Kidney (tissue), 14 donors: ENCODE data around the gene TNPO2. TPM values are rescaled to one million over a fixed set of nuclear protein-coding genes. Genes with fewer than 3 reads are reported as not detected.
A peak's percentile ranks its signal among the peaks of the same experiment; 100 is the strongest.
"Not testable (repeated sequence)": the region's sequence is repeated elsewhere in the genome, so short reads cannot be mapped to it uniquely, and the experiment has no call there.

Experiments
- DNase-seq, 5 donors: peaks; one replicate each; pipeline ENCODE4 v3.0.0-alpha.2; 2013 to 2020
- FAIRE-seq: peaks from 2 replicates; lab custom pipeline; 2012; peaks lifted over from hg19 to GRCh38; lab: Jason Lieb, UNC
- H3K27ac ChIP-seq, 2 donors: one replicate each; pipeline ENCODE4 v1.7.0; 2013; ENCODE audit warnings: low read depth in 2 of 2, low read length in 2 of 2, inconsistent platforms in 1 of 2
- H3K27me3 ChIP-seq: one replicate; pipeline ENCODE4 v1.7.1; 2013; ENCODE audit warnings: low read length, inconsistent platforms; ENCODE audit not compliant: control insufficient read depth, insufficient read depth
- H3K36me3 ChIP-seq, 3 donors: one replicate each; pipeline versions ENCODE4 v1.7.0 to v1.7.1; 2013; ENCODE audit warnings: low read length in 3 of 3, control low read depth in 1 of 3, inconsistent platforms in 1 of 3; ENCODE audit not compliant: insufficient read depth in 3 of 3, control insufficient read depth in 2 of 3
- H3K4me1 ChIP-seq, 3 donors: one replicate each; pipeline versions ENCODE4 v1.7.0 to v1.7.1; 2013; ENCODE audit warnings: low read length in 3 of 3, inconsistent platforms in 1 of 3, low read depth in 1 of 3; ENCODE audit not compliant: control insufficient read depth in 2 of 3, insufficient read depth in 2 of 3
- H3K4me3 ChIP-seq, 3 donors: one replicate each; pipeline versions ENCODE4 v1.7.0 to v1.8.1; 2013; ENCODE audit warnings: low read length in 3 of 3, control low read depth in 1 of 3, inconsistent platforms in 1 of 3
- H3K9ac ChIP-seq, 3 donors: one replicate each; pipeline versions ENCODE4 v1.7.0 to v1.7.1; 2013; ENCODE audit warnings: low read length in 3 of 3, control low read depth in 1 of 3, inconsistent platforms in 1 of 3
- H3K9me3 ChIP-seq, 3 donors: one replicate each; pipeline versions ENCODE4 v1.7.0 to v1.7.1; 2013; ENCODE audit warnings: low read length in 3 of 3, control low read depth in 1 of 3, inconsistent platforms in 1 of 3; ENCODE audit not compliant: control insufficient read depth in 2 of 3, insufficient read depth in 1 of 3
- CTCF ChIP-seq: IDR thresholded peaks from 3 replicates; pipeline ENCODE4 v1.5.1; 2012; ENCODE audit warnings: mild to moderate bottlenecking, moderate library complexity, borderline replicate concordance; ENCODE audit not compliant: insufficient read depth; ENCODE audit errors: extremely low read depth
- intact Hi-C: fragments of 100-400 bp; cut with DNase I; formaldehyde crosslinking; loops from one replicate; pipeline ENCODE4 v1.11.1; 2022
- polyA plus RNA-seq: library from polyadenylated mRNA; stranded (reverse); fragments of 350-450 nt; fragmentation: Illumina TruSeq; extraction: RNeasy Lipid Tissue Mini Kit (QIAGEN cat#74804); gene quantifications from one replicate; pipeline ENCODE4 v1.2.3, GENCODE V29; 2014; ENCODE audit warnings: low read depth, low replicate concordance; ENCODE audit not compliant: insufficient read depth
- total RNA-seq: library from RNA; stranded (reverse); fragmentation: NEBNext Ultra II Directional; extraction: Animal tissue kit (Norgen Biotek cat#: 25700); gene quantifications from one replicate; pipeline ENCODE4 v1.2.1, GENCODE V29; 2021
- donor health status: control.
- donor health status: control.
- donor health status: control.
- donor health status: control.
- donor health status: control.
- donor health status: DM: yes; HTN: yes; CAD: no.
- donor health status: Normal renal cell carcinoma (clear cell type).

Gene TNPO2
- total and polyA plus RNA-seq, 2 donors from 2014 or later, result 20.5 to 62.7 TPM

DNA sequence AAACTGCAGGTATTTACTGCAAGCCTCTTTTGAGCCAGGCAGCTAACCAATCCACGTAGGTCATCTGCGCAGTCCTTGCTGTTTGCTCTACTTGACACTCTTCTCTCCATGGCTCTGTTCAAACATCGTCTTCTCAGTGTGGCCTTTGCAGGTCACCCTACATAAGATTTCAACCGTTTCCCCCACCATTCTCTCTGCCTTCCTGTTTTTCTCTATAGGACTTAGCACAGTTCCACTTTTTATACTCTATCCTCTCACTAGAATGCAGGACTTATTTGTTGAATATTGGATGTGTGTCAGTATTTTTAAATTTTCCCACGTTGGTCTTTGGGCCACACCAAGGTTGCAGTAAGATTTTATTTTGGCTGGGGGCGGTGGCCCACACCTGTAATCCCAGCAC, 25.6 kb downstream of the TNPO2 start:
- H3K9ac ChIP-seq, result no peak overlapping the region
- H3K27ac ChIP-seq, result no peak overlapping the region
- peaks cover 0 to 12% (median 6%) of the 10 kb centered on the region in 3 donors for H3K4me1 ChIP-seq
- H3K27me3 ChIP-seq, result no peaks in the 10 kb centered on the region
- TF ChIP-seq CTCF, result no peak
- no peak for FAIRE-seq
- no peaks in the 10 kb centered on the region for H3K9me3 ChIP-seq
- intact Hi-C loops, result no loop called here
- peaks cover 0 to 20% (median 3%) of the 10 kb centered on the region in 3 donors for H3K36me3 ChIP-seq
- no peak overlapping the region for H3K4me3 ChIP-seq
- DNase-seq, result no peak

GRCh38 chr19:12697425-12697824, 26.3 kb downstream of the TNPO2 start:
- intact Hi-C loops, H3K27ac ChIP-seq, FAIRE-seq, H3K4me3 ChIP-seq, H3K27me3 ChIP-seq, H3K9me3 ChIP-seq, H3K9ac ChIP-seq, DNase-seq: not testable (repeated sequence)
- H3K4me1 ChIP-seq, result peaks cover 0 to 12% (median 6%) of the 10 kb centered on the region in 3 donors
- peaks cover 0 to 17% (median 2%) of the 10 kb centered on the region in 3 donors for H3K36me3 ChIP-seq

GRCh38 chr19:12696366-12697335, 27.1 kb downstream of the TNPO2 start, which contains the start of gene FBXW9:
FBXW9 (minus strand) TSS chr19:12696631; CDS start chr19:12696581, 50 bp downstream.
- peak within 1 kb of the TSS; percentile 65 to 78 for H3K27ac ChIP-seq
- peaks cover 0 to 12% (median 6%) of the 10 kb centered on the region in 3 donors for H3K4me1 ChIP-seq
- H3K36me3 ChIP-seq, result peaks cover 0 to 10% (median 2%) of the 10 kb centered on the region in 3 donors
- peak within 1 kb of the TSS; percentile 35 to 86 (median 72) for H3K9ac ChIP-seq
- FAIRE-seq (no peak), DNase-seq (peak; percentile 97 to 98 (median 98))
- H3K9me3 ChIP-seq, result no peaks in the 10 kb centered on the region
- H3K27me3 ChIP-seq, result no peaks in the 10 kb centered on the region
- intact Hi-C loops, result no loop called here
- no peak for TF ChIP-seq CTCF
- peak within 1 kb of the TSS; percentile 70 to 96 (median 78) for H3K4me3 ChIP-seq

DNA sequence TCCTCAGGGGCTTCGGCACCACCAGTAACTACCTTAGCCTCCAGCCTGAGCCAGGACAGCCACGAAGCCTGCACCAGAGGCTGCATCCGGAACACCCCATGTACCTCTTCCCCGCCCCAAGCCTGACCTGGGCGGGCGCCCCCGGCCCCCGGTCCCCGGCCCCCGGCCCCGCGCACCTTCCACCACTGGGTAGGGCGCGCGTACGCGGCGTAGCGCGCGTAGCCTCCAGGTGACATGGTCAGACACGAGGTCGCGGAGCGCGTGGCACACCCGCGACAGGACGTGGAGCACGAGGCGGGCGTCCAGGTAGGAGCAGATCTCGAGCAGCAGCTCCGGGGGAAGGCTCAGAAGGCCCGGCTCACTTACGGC, 27.8 kb downstream of the TNPO2 start:
- no peak for FAIRE-seq

More for the DNA sequence above, 27.8 kb downstream of the TNPO2 start:
- Histone ChIP-seq H3K9ac (peak overlapping the region; percentile 34 to 86 (median 72)), H3K27ac (no peak overlapping the region), H3K27me3 (no peaks in the 10 kb centered on the region), H3K4me3 (peak overlapping the region; percentile 70 to 96 (median 78)), H3K9me3 (no peaks in the 10 kb centered on the region), H3K4me1 (peaks cover 0 to 12% (median 6%) of the 10 kb centered on the region in 3 donors), H3K36me3 (peaks cover 0 to 3% (median 2%) of the 10 kb centered on the region in 3 donors)
- DNase-seq, result no peak
- intact Hi-C loops, result no loop called here
- no peak for TF ChIP-seq CTCF
